Kidney epithelial cell (primary cell): ENCODE data around the gene ZNF182. TPM values are rescaled to one million over a fixed set of nuclear protein-coding genes. Genes with fewer than 3 reads are reported as not detected.

Experiments
- DNase-seq: peaks from one replicate; pipeline ENCODE4 v3.0.0-alpha.2; 2010; ENCODE audit warnings: low read depth
- H3K27me3 ChIP-seq: 2 replicates; pipeline ENCODE4 v1.6.0; 2011; ENCODE audit warnings: low read length; ENCODE audit not compliant: control insufficient read depth, insufficient read depth
- H3K36me3 ChIP-seq: 2 replicates; pipeline ENCODE4 v1.5.1; 2011; ENCODE audit warnings: low read length; ENCODE audit not compliant: control insufficient read depth, insufficient read depth
- H3K4me3 ChIP-seq: 2 replicates; pipeline ENCODE4 v1.5.1; 2011; ENCODE audit warnings: low read depth, mild to moderate bottlenecking, control low read depth, low read length
- CTCF ChIP-seq: IDR thresholded peaks from 2 replicates; pipeline ENCODE4 v1.5.1; 2011; ENCODE audit warnings: mild to moderate bottlenecking, moderate library complexity, low read length, control low read depth, inconsistent platforms; ENCODE audit not compliant: insufficient read depth, poor library complexity, severe bottlenecking
- total RNA-seq: library from RNA; depleted of rRNA; stranded (reverse); fragments of >200 nt; gene quantifications from 2 replicates; pipeline ENCODE4 v1.2.3, GENCODE V29; 2015

Gene ZNF182
- total RNA-seq, 1 donor from 2014 or later = 3.3 TPM

- H3K27me3 ChIP-seq = no peaks in the 10 kb centered on the region
- no peaks in the 10 kb centered on the region for H3K36me3 ChIP-seq
- H3K4me3 ChIP-seq = no peak overlapping the region
- no peak for TF ChIP-seq CTCF
- DNase-seq = no peak
Measured at GRCh38 chrX:48002319-48002718, 1.5 kb downstream of the ZNF182 start.

- no peak for TF ChIP-seq CTCF
- Histone ChIP-seq H3K4me3 (no peak overlapping the region), H3K27me3 (no peaks in the 10 kb centered on the region), H3K36me3 (no peaks in the 10 kb centered on the region)
- DNase-seq = no peak
Measured at GRCh38 chrX:48001260-48001659, 2.5 kb downstream of the ZNF182 start.

- Histone ChIP-seq H3K27me3 (no peaks in the 10 kb centered on the region), H3K36me3 (no peaks in the 10 kb centered on the region), H3K4me3 (no peak overlapping the region)
- no peak for TF ChIP-seq CTCF
- no peak for DNase-seq
Measured at GRCh38 chrX:47992669-47993068, 11.1 kb downstream of the ZNF182 start.

GRCh38 chrX:47992095-47992380 lies 11.8 kb downstream of the ZNF182 start:
- Histone ChIP-seq H3K36me3 (no peaks in the 10 kb centered on the region), H3K4me3 (no peak overlapping the region), H3K27me3 (no peaks in the 10 kb centered on the region)
- no peak for DNase-seq
- no peak for TF ChIP-seq CTCF

GRCh38 chrX:47991263-47992094 lies 12.3 kb downstream of the ZNF182 start:
- peak; percentile 29 for DNase-seq
- H3K36me3 ChIP-seq = no peaks in the 10 kb centered on the region
- H3K4me3 ChIP-seq = no peak overlapping the region
- no peak for TF ChIP-seq CTCF
- H3K27me3 ChIP-seq = no peaks in the 10 kb centered on the region
